NCI-H345 (cell line): ENCODE data around the gene EGR4.

Source experiments
- DNase-seq: peaks from one replicate; lab custom pipeline; 2025; lab: John Stamatoyannopoulos, UW

Gene EGR4

DNA sequence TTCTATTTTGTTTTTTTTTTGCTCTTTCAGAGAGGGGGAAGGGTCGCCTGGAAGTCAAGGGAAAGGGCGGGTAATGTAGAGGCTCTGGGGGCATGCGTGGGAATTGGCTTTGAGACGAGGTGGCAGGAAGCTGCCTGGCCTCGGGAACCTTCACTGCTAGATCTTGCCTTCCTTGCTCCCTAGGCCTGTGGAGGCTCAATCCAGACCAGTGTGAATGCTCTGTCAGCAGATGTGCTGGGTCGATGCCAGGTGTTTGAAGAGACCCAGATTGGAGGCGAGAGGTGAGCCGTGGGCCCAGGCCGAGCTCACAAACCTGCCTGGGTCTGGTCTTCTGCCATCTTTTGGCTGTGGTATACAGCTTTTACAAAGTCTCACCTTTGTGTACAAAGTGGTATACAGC lies 43.7 kb downstream of the EGR4 start:
- no peak for DNase-seq

DNA sequence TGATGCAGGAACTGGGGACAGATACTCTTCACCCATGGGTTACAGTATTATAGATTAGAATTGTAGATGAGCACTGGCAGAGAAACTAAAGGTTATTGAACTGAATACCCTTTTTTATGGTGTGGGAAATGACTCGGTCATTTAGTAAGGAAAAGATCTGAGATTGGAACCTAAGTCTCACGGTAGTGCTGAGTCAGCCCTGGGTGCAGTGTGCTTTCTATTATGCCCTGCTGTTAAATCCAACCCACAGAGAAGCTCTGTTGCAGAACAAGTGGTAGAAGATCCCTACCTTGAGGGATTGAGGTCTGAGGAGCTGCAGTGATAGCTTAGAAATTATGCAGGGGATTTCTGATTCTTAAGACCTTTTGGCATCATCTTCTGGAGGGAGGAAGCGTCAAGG lies 46.5 kb downstream of the EGR4 start:
- no peak for DNase-seq

DNA sequence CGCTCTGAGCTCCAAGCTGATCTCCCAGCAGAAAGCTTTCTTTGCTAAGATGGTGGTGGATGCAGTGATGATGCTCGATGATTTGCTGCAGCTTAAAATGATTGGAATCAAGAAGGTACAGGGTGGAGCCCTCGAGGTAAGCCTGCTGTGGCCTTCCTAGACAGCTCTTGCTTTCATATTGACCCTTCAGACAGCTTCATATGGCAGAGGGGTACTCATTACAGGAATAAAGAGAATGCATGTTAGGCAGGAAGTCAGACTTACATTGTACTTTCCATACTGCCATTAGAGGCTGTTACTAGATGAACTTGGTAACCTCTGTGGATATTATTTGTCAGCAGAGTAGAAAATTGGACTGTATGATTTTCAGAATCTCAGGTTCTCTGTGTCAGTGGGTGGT lies 48.8 kb downstream of the EGR4 start:
- DNase-seq, result no peak

- no peak for DNase-seq
These were observed 49.3 kb downstream of the EGR4 start for GRCh38 chr2:73243884-73244570.
